Esophagus muscularis mucosa (tissue), 4 donors: ENCODE data around the gene CDCA7L. TPM values are rescaled to one million over a fixed set of nuclear protein-coding genes. Genes with fewer than 3 reads are reported as not detected.

Experiments used
- DNase-seq: peaks from one replicate; pipeline ENCODE4 v3.0.0-alpha.2; 2017; ENCODE audit errors: extremely low spot score
- H3K27ac ChIP-seq, 4 donors: fragments of 200-600 bp; sonication (generic); replicated peaks in 1 of 4; 1 replicate in 3 of 4; 2 replicates in 1 of 4; pipeline ENCODE4 v1.5.1; 2016 to 2019; ENCODE audit warnings: mild to moderate bottlenecking in 1 of 4
- H3K27me3 ChIP-seq, 4 donors: fragments of 200-600 bp; sonication (generic); one replicate each; pipeline versions ENCODE4 v1.5.1 to v1.6.0; 2016 to 2019
- H3K36me3 ChIP-seq, 4 donors: fragments of 200-600 bp; sonication (generic); one replicate each; pipeline ENCODE4 v1.5.1; 2016 to 2019
- H3K4me1 ChIP-seq, 4 donors: fragments of 200-600 bp; sonication (generic); one replicate each; pipeline ENCODE4 v1.5.1; 2016 to 2019
- H3K4me3 ChIP-seq, 4 donors: fragments of 200-600 bp; sonication (generic); 1 replicate in 2 of 4; 2 replicates in 2 of 4; pipeline ENCODE4 v1.5.1; 2016 to 2019; ENCODE audit warnings: mild to moderate bottlenecking in 4 of 4, moderate library complexity in 1 of 4
- H3K9me3 ChIP-seq, 4 donors: fragments of 200-600 bp; sonication (generic); 1 replicate in 3 of 4; 2 replicates in 1 of 4; pipeline ENCODE4 v1.5.1; 2016 to 2019
- EP300 ChIP-seq: sonication (generic); formaldehyde crosslinking; IDR thresholded peaks from one replicate; pipeline ENCODE4 v1.6.1; 2017; ENCODE audit warnings: antibody characterized with exemption
- POLR2A ChIP-seq: fragments of 450-650 bp; IDR thresholded peaks from one replicate; pipeline ENCODE4 v1.6.1; 2017; ENCODE audit warnings: antibody characterized with exemption, moderate library complexity, mild to moderate bottlenecking, low read depth
- POLR2AphosphoS5 ChIP-seq, 2 donors: sonication (generic); formaldehyde crosslinking; IDR thresholded peaks; one replicate each; pipeline ENCODE4 v1.6.1; 2017; ENCODE audit warnings: antibody characterized with exemption in 2 of 2
- WGBS: methylation state at CpG from one replicate; pipeline ENCODE4 v1.1.5; 2018; 5-methylcytosine and 5-hydroxymethylcytosine counted together
- intact Hi-C: fragments of 100-400 bp; cut with DNase I; formaldehyde crosslinking; loops from one replicate; pipeline ENCODE4 v1.15.1; 2023
- total RNA-seq, 4 donors: library from RNA; depleted of rRNA; stranded (reverse); fragments of >200 nt; gene quantifications; one replicate each; pipeline versions ENCODE4 v1.1.0 to v1.2.1, GENCODE V29; 2016
- TF ChIP-seq, protein P1 (sequence below), 3 experiments: fragments of 200-600 bp in 2 of 3; fragments of 450-650 bp in 1 of 3; sonication (generic) in 2 of 3; IDR thresholded peaks; one replicate each; pipeline ENCODE4 v1.5.1; 2017 to 2019; ENCODE audit warnings: antibody characterized with exemption in 3 of 3, mild to moderate bottlenecking in 2 of 3, moderate library complexity in 1 of 3

The CDCA7L gene
- total RNA-seq, 4 donors from 2014 or later = 19.5 to 61.6 (median 25.2) TPM

DNA sequence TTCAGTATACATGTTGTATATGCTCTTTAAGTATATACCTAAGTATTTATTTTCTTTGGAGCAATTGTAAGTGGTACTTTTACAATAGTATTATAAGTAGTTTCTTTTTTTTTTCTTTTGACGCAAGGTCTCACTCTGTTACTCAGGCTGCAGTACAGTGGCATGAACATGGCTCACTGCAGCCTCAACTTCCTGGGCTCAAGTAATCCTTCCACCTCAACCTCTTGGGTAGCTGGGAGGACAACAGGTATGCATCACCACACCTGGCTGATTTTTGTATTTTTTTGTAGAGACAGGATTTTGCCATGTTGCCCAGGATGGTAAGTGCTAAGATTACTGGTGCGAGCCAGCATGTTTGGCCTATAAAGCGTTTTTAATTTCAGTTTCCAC is 13.7 kb upstream of the CDCA7L start:
- no peak for TF ChIP-seq POLR2AphosphoS5 (IDR thresholded peaks at IDR 0.05)
- TF ChIP-seq, protein P1, sequence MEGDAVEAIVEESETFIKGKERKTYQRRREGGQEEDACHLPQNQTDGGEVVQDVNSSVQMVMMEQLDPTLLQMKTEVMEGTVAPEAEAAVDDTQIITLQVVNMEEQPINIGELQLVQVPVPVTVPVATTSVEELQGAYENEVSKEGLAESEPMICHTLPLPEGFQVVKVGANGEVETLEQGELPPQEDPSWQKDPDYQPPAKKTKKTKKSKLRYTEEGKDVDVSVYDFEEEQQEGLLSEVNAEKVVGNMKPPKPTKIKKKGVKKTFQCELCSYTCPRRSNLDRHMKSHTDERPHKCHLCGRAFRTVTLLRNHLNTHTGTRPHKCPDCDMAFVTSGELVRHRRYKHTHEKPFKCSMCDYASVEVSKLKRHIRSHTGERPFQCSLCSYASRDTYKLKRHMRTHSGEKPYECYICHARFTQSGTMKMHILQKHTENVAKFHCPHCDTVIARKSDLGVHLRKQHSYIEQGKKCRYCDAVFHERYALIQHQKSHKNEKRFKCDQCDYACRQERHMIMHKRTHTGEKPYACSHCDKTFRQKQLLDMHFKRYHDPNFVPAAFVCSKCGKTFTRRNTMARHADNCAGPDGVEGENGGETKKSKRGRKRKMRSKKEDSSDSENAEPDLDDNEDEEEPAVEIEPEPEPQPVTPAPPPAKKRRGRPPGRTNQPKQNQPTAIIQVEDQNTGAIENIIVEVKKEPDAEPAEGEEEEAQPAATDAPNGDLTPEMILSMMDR (IDR thresholded peaks at IDR 0.05) = no peak
- no peak for TF ChIP-seq EP300
- TF ChIP-seq POLR2A = no peak
- peaks cover 0 to 5% (median 2%) of the 10 kb centered on the region in 4 donors for H3K4me1 ChIP-seq
- no peaks in the 10 kb centered on the region for H3K27me3 ChIP-seq
- DNase-seq = peak; percentile 29
- H3K36me3 ChIP-seq = no peaks in the 10 kb centered on the region
- intact Hi-C loops = no loop called here
- H3K4me3 ChIP-seq = no peak overlapping the region
- no peaks in the 10 kb centered on the region for H3K9me3 ChIP-seq
- H3K27ac ChIP-seq = no peak overlapping the region
- 95% methylated on average over 3 of the region's 3 CpGs for WGBS

DNA sequence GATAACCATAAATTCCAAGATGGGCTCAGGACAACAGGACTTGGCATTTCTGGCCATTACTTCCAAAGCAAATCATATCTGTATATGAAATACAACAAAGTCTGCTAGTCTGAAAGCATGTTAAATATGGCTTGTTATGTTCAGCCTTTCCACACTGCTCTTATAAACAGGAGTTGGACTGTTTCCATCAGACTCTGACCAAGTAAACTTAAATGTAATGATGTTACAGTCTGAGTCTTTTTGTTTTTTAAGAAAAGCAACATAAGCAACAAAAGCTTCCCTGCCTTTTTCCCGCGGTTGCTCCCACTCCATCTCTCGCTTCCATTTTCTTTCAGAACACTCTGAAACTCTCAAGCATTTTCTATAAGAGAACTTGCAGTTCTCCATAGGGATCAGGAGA is 8.1 kb upstream of the CDCA7L start:
- intact Hi-C loops = no loop called here
- TF ChIP-seq POLR2AphosphoS5 (IDR thresholded peaks at IDR 0.05) = no peak
- TF ChIP-seq EP300 = no peak
- TF ChIP-seq, protein P1 (IDR thresholded peaks at IDR 0.05) = no peak
- TF ChIP-seq POLR2A = no peak
- Histone ChIP-seq H3K27me3 (no peaks in the 10 kb centered on the region), H3K4me1 (peaks cover 0 to 16% (median 9%) of the 10 kb centered on the region in 4 donors), H3K27ac (no peak overlapping the region), H3K4me3 (no peak overlapping the region), H3K9me3 (no peaks in the 10 kb centered on the region), H3K36me3 (no peaks in the 10 kb centered on the region)
- no peak for DNase-seq
- 93% methylated on average over 3 of the region's 3 CpGs for WGBS

- Histone ChIP-seq H3K4me3 (no peak overlapping the region), H3K36me3 (no peaks in the 10 kb centered on the region), H3K27me3 (no peaks in the 10 kb centered on the region), H3K4me1 (peaks cover 6 to 26% (median 22%) of the 10 kb centered on the region in 4 donors), H3K9me3 (no peaks in the 10 kb centered on the region), H3K27ac (no peak overlapping the region)
- intact Hi-C loops = no loop called here
- TF ChIP-seq, protein P1 (IDR thresholded peaks at IDR 0.05) = no peak
- no peak for TF ChIP-seq EP300
- no peak for TF ChIP-seq POLR2A
- no peak for TF ChIP-seq POLR2AphosphoS5 (IDR thresholded peaks at IDR 0.05)
- 60% methylated on average over 8 of the region's 8 CpGs for WGBS
- DNase-seq = no peak
These were observed 3.3 kb upstream of the CDCA7L start for GRCh38 chr7:21948887-21949540.

DNA sequence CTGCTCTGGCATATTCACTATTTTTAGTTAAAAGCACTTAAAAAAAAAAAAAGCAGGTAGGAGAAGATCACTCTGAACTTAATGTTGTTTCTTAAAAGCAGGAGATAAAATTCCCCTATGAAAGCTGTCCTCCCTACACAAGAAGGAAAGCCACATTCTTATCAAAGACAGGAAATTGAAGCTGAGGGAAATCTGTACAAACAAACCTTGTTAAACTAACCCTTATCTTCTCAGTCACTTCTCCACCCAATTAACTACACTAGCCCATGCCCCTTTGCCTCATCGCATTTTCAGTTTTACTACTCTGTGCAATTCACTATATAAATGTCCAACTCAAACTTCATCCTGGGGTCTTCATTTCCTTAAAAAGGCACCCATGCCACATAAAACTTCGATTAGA is 2.7 kb upstream of the CDCA7L start:
- intact Hi-C loops = no loop called here
- no peak overlapping the region for H3K27ac ChIP-seq
- 66% methylated on average over 2 of the region's 2 CpGs for WGBS
- H3K36me3 ChIP-seq = no peaks in the 10 kb centered on the region
- TF ChIP-seq POLR2AphosphoS5 (IDR thresholded peaks at IDR 0.05) = no peak
- no peaks in the 10 kb centered on the region for H3K27me3 ChIP-seq
- H3K4me1 ChIP-seq = peaks cover 7 to 26% (median 25%) of the 10 kb centered on the region in 4 donors
- no peak overlapping the region for H3K4me3 ChIP-seq
- H3K9me3 ChIP-seq = no peaks in the 10 kb centered on the region
- DNase-seq = no peak

- no peak for TF ChIP-seq POLR2A
- TF ChIP-seq, protein P1 (IDR thresholded peaks at IDR 0.05) = no peak
- TF ChIP-seq EP300 = no peak
- TF ChIP-seq POLR2AphosphoS5 (IDR thresholded peaks at IDR 0.05) = no peak
- Histone ChIP-seq H3K36me3 (no peaks in the 10 kb centered on the region), H3K27ac (no peak overlapping the region), H3K27me3 (no peaks in the 10 kb centered on the region), H3K4me1 (peaks cover 11 to 30% (median 29%) of the 10 kb centered on the region in 4 donors), H3K9me3 (no peaks in the 10 kb centered on the region), H3K4me3 (no peak overlapping the region)
- no peak for DNase-seq
- WGBS = 75% methylated on average over 2 of the region's 2 CpGs
- intact Hi-C loops = no loop called here
These were observed 2.2 kb upstream of the CDCA7L start for GRCh38 chr7:21947946-21948345.
